CD4-positive, alpha-beta memory T cell (primary cell): Measurements from ENCODE around the gene TUBB8B. TPM values are rescaled to one million over a fixed set of nuclear protein-coding genes. Genes with fewer than 3 reads are reported as not detected.
"Not testable (repeated sequence)": the region's sequence is repeated elsewhere in the genome, so short reads cannot be mapped to it uniquely, and the experiment has no call there.

Source experiments
- CTCF ChIA-PET: fragments of 350-600 bp; sonication (Branson Sonifier 250); formaldehyde crosslinking; loops from one replicate; lab custom pipeline; 2021; ENCODE audit warnings: inconsistent platforms; ENCODE audit not compliant: partially characterized antibody; lab: Charles Lee
- POLR2A ChIA-PET: fragments of 350-600 bp; sonication (Branson Sonifier 250); formaldehyde crosslinking; loops from one replicate; lab custom pipeline; 2021; ENCODE audit not compliant: partially characterized antibody; lab: Charles Lee
- DNase-seq, 5 donors: peaks; one replicate each; pipeline versions ENCODE4 v3.0.0 to v3.0.0-alpha.2; 2020 to 2022; ENCODE audit warnings: mixed read lengths in 1 of 5
- H3K27ac ChIP-seq: one replicate; pipeline ENCODE4 v1.7.0; 2013; ENCODE audit warnings: low read depth, low read length
- H3K27me3 ChIP-seq: 2 replicates; pipeline ENCODE4 v1.7.0; 2013; ENCODE audit warnings: mild to moderate bottlenecking, low read length, moderate library complexity; ENCODE audit not compliant: insufficient read depth
- H3K36me3 ChIP-seq: 2 replicates; pipeline ENCODE4 v1.7.0; 2013; ENCODE audit warnings: mild to moderate bottlenecking, low read length, moderate library complexity; ENCODE audit not compliant: insufficient read depth
- H3K4me1 ChIP-seq: 2 replicates; pipeline ENCODE4 v1.7.0; 2013; ENCODE audit warnings: mild to moderate bottlenecking, low read length, moderate library complexity; ENCODE audit not compliant: insufficient read depth
- H3K4me3 ChIP-seq, 2 donors: one replicate each; pipeline ENCODE4 v1.7.0; 2013; ENCODE audit warnings: low read length in 2 of 2, mild to moderate bottlenecking in 1 of 2
- H3K9me3 ChIP-seq, 2 donors: one replicate each; pipeline ENCODE4 v1.7.0; 2013; ENCODE audit warnings: low read length in 2 of 2, control low read depth in 1 of 2; ENCODE audit not compliant: control insufficient read depth in 1 of 2
- H3K27ac Mint-ChIP-seq, 7 donors: one replicate each; pipeline ENCODE4 v1.8.0; 2020 to 2021; ENCODE audit warnings: mixed read lengths in 7 of 7, mild to moderate bottlenecking in 6 of 7, inconsistent platforms in 3 of 7, moderate library complexity in 3 of 7
- H3K27me3 Mint-ChIP-seq, 2 donors: one replicate each; pipeline ENCODE4 v1.8.0; 2020 to 2021; ENCODE audit warnings: mixed read lengths in 2 of 2
- H3K36me3 Mint-ChIP-seq, 2 donors: one replicate each; pipeline ENCODE4 v1.8.0; 2020 to 2021; ENCODE audit warnings: mixed read lengths in 2 of 2, inconsistent platforms in 1 of 2, mild to moderate bottlenecking in 1 of 2
- H3K4me1 Mint-ChIP-seq, 4 donors: one replicate each; pipeline ENCODE4 v1.8.0; 2020 to 2021; ENCODE audit warnings: mixed read lengths in 4 of 4, mild to moderate bottlenecking in 1 of 4
- H3K4me3 Mint-ChIP-seq, 8 donors: one replicate each; pipeline ENCODE4 v1.8.0; 2020 to 2021; ENCODE audit warnings: mixed read lengths in 8 of 8, mild to moderate bottlenecking in 7 of 8, moderate library complexity in 6 of 8, inconsistent platforms in 3 of 8
- H3K9me3 Mint-ChIP-seq, 8 donors: one replicate each; pipeline ENCODE4 v1.8.0; 2020 to 2021; ENCODE audit warnings: mixed read lengths in 8 of 8, mild to moderate bottlenecking in 5 of 8, inconsistent platforms in 3 of 8, moderate library complexity in 1 of 8
- intact Hi-C: fragments of 100-400 bp; cut with micrococcal nuclease; formaldehyde crosslinking; loops from one replicate; pipeline ENCODE4 v1.15.1; 2023
- polyA plus RNA-seq, 2 donors: library from polyadenylated mRNA; unstranded; fragments of 300-500 nt; fragmentation: Illumina TruSeq; gene quantifications; one replicate each; pipeline ENCODE4 v1.2.3, GENCODE V29; 2021
- total RNA-seq, 2 experiments: library from RNA; stranded (reverse); gene quantifications; one replicate each; pipeline ENCODE4 v1.2.3, GENCODE V29; 2021

TUBB8B gene
- total and polyA plus RNA-seq, 4 experiments from 2014 or later, result not detected

DNA sequence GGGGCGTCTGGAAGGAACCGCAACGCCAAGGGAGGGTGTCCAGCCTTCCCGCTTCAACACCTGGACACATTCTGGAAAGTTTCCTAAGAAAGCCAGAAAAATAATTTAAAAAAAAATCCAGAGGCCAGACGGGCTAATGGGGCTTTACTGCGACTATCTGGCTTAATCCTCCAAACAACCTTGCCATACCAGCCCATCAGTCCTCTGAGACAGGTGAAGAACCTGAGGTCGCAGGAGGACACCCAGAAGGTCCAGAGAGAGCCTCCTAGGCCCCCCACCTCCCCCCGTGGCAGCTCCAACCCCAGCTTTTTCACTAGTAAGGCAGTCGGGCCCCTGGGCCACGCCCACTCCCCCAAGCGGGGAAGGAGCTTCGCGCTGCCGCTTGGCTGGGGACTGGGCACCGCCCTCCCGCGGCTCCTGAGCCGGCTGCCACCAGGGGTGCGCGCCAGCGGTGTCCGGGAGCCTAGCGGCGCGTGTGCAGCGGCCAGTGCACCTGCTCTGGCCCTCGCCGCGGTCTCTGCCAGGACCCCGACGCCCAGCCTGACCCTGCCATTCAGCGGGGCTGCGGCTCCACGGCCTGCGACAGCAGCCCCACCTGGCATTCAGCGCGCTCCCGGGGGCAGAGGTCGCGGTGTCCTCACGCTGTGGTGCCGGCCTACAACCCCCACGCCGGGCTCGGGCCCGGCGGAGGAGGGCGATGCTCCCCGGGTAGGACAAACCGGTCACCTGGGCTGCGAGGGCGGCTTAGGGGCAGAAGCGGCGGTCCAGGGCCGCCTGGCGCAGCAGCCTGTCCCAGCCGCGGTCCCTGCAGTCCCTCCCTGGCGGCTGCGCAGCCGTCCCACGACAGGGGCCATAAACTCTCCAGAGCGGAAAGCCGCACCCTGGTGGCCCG is 37.8 kb downstream of the TUBB8B start:
- H3K27me3 ChIP-seq, H3K4me1 ChIP-seq, CTCF ChIA-PET, H3K9me3 ChIP-seq, POLR2A ChIA-PET, H3K4me3 ChIP-seq, H3K27ac Mint-ChIP-seq, H3K27me3 Mint-ChIP-seq, DNase-seq, intact Hi-C loops, H3K36me3 Mint-ChIP-seq, H3K27ac ChIP-seq, H3K4me3 Mint-ChIP-seq, H3K9me3 Mint-ChIP-seq, H3K36me3 ChIP-seq, H3K4me1 Mint-ChIP-seq: not testable (repeated sequence)

DNA sequence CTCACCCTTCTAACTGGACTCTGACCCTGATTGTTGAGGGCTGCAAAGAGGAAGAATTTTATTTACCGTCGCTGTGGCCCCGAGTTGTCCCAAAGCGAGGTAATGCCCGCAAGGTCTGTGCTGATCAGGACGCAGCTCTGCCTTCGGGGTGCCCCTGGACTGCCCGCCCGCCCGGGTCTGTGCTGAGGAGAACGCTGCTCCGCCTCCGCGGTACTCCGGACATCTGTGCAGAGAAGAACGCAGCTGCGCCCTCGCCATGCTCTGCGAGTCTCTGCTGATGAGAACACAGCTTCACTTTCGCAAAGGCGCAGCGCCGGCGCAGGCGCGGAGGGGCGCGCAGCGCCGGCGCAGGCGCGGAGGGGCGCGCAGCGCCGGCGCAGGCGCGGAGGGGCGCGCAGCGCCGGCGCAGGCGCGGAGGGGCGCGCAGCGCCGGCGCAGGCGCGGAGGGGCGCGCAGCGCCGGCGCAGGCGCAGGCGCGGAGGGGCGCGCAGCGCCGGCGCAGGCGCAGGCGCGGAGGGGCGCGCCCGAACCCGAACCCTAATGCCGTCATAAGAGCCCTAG is 38.7 kb downstream of the TUBB8B start:
- H3K27ac Mint-ChIP-seq, H3K4me3 ChIP-seq, POLR2A ChIA-PET, H3K4me1 Mint-ChIP-seq, H3K36me3 Mint-ChIP-seq, H3K27me3 Mint-ChIP-seq, H3K27ac ChIP-seq, H3K4me3 Mint-ChIP-seq, intact Hi-C loops, H3K9me3 ChIP-seq, H3K27me3 ChIP-seq, H3K4me1 ChIP-seq, H3K9me3 Mint-ChIP-seq, H3K36me3 ChIP-seq, CTCF ChIA-PET: not testable (repeated sequence)
- peak in 1 of 5 donors; percentile 38 for DNase-seq

DNA sequence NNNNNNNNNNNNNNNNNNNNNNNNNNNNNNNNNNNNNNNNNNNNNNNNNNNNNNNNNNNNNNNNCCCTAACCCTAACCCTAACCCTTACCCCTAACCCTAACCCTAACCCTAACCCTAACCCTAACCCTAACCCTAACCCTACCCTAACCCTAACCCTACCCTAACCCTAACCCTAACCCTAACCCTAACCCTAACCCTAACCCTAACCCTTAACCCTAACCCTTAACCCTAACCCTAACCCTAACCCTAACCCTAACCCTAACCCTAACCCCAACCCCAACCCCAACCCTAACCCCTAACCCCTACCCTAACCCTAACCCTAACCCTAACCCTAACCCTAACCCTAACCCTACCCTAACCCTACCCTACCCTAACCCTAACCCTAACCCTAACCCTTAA is 39.5 kb downstream of the TUBB8B start:
- DNase-seq, H3K9me3 ChIP-seq, H3K27ac Mint-ChIP-seq, H3K4me1 Mint-ChIP-seq, POLR2A ChIA-PET, H3K4me3 Mint-ChIP-seq, intact Hi-C loops, H3K36me3 Mint-ChIP-seq, H3K9me3 Mint-ChIP-seq, H3K4me1 ChIP-seq, H3K27me3 ChIP-seq, H3K36me3 ChIP-seq, H3K27ac ChIP-seq, H3K4me3 ChIP-seq, CTCF ChIA-PET, H3K27me3 Mint-ChIP-seq: not testable (repeated sequence)

Other genes with a start within 250 kb of the TUBB8B start
- gene USP14, start 108.9 kb upstream of the TUBB8B start, total RNA-seq, result 10 to 100 TPM; 42.6 to 43.6 TPM
- gene USP14, start 108.9 kb upstream of the TUBB8B start, polyA plus RNA-seq, result 10 to 100 TPM; 33.3 to 55.9 TPM
- gene THOC1, start 218.4 kb upstream of the TUBB8B start, total RNA-seq, result 10 to 100 TPM; 65.9 to 69.9 TPM
- 10 to 100 TPM; 15.2 to 19.0 TPM for gene THOC1, start 218.4 kb upstream of the TUBB8B start, polyA plus RNA-seq